HCT116 (cell line): ENCODE data around the gene TSPAN5. TPM values are rescaled to one million over a fixed set of nuclear protein-coding genes. Genes with fewer than 3 reads are reported as not detected.
A peak's percentile ranks its signal among the peaks of the same experiment; 100 is the strongest.

Experiments used
- ATAC-seq: fragments of 200-7000 bp; cut with Tn5 transposase; 2 replicates; pipeline ENCODE4 v1.9.1; 2020; ENCODE audit warnings: mild to moderate bottlenecking, moderate library complexity
- BruUV-seq: library from RNA; stranded (reverse); fragments of 400-500 nt; replicated peaks from 2 replicates; lab custom pipeline; 2021; lab: Mats Ljungman, UMichigan
- CTCF ChIA-PET: fragments of 300-600 bp; sonication (Branson Sonifier 250); formaldehyde crosslinking; loops from one replicate; lab custom pipeline; 2021; ENCODE audit warnings: antibody characterized with exemption; lab: Charles Lee
- POLR2A ChIA-PET: fragments of 300-600, 350-600 bp; sonication (Branson Sonifier 250); formaldehyde crosslinking; loops from one replicate; lab custom pipeline; 2021; ENCODE audit warnings: antibody characterized with exemption; lab: Charles Lee
- RAD21 ChIA-PET, 2 experiments: fragments of 300-600 bp; sonication (Branson Sonifier 250); formaldehyde crosslinking; loops; one replicate each; lab custom pipeline; 2023; ENCODE audit warnings: low total read pairs in 2 of 2; ENCODE audit not compliant: uncharacterized antibody in 2 of 2, unreplicated experiment in 2 of 2, low non-redundant PET in 1 of 2; lab: Charles Lee
- DNase-seq: peaks from one replicate; pipeline ENCODE4 v3.0.0-alpha.2; 2010; ENCODE audit warnings: low read depth, low spot score
- H2AFZ ChIP-seq: fragments of 200-600 bp; shearing (Covaris generic), sonication (generic); 2 replicates; pipeline ENCODE4 v1.6.1; 2017; ENCODE audit warnings: low read depth, mixed run types, mixed read lengths, antibody characterized with exemption, low read length; ENCODE audit not compliant: poor library complexity, severe bottlenecking
- H3K27ac ChIP-seq: 2 replicates; pipeline ENCODE4 v1.5.1; 2012; ENCODE audit warnings: low read depth, low read length
- H3K27me3 ChIP-seq: fragments of 200-600 bp; sonication (generic); 2 replicates; pipeline ENCODE4 v1.6.1; 2016; ENCODE audit warnings: mixed run types, low read length, mixed read lengths; ENCODE audit not compliant: insufficient read depth
- H3K36me3 ChIP-seq, 2 experiments: fragments of 200-500 bp in 1 of 2; fragments of 200-600 bp in 1 of 2; sonication (Bioruptor generic) in 1 of 2; sonication (generic) in 1 of 2; 2 replicates each; pipeline versions ENCODE4 v1.5.1 to v1.6.1; 2014 to 2016; ENCODE audit warnings: low read length in 2 of 2, inconsistent platforms in 1 of 2, mixed read lengths in 1 of 2, mixed run types in 1 of 2; ENCODE audit not compliant: insufficient read depth in 2 of 2, control insufficient read depth in 1 of 2
- H3K4me1 ChIP-seq, 2 experiments: fragments of 200-600 bp in 1 of 2; sonication (generic) in 1 of 2; 2 replicates each; pipeline versions ENCODE4 v1.5.1 to v1.6.1; 2012 to 2017; ENCODE audit warnings: low read length in 2 of 2, inconsistent platforms in 1 of 2, mild to moderate bottlenecking in 1 of 2, mixed read lengths in 1 of 2, mixed run types in 1 of 2, moderate library complexity in 1 of 2; ENCODE audit not compliant: insufficient read depth in 2 of 2, control insufficient read depth in 1 of 2
- H3K4me2 ChIP-seq: fragments of 200-600 bp; sonication (generic); 2 replicates; pipeline ENCODE4 v1.6.1; 2017; ENCODE audit warnings: mixed run types, low read length, mixed read lengths
- H3K4me3 ChIP-seq, 2 experiments: fragments of 200-600 bp in 1 of 2; sonication (generic) in 1 of 2; replicated peaks in 1 of 2; 2 replicates each; pipeline ENCODE4 v1.5.1; 2011 to 2016; ENCODE audit warnings: low read length in 2 of 2, control low read depth in 1 of 2, low read depth in 1 of 2, mild to moderate bottlenecking in 1 of 2, mixed read lengths in 1 of 2, mixed run types in 1 of 2
- H3K79me2 ChIP-seq: fragments of 200-600 bp; sonication (generic); 2 replicates; pipeline ENCODE4 v1.6.1; 2017; ENCODE audit warnings: mild to moderate bottlenecking, mixed run types, low read length, moderate library complexity, mixed read lengths; ENCODE audit not compliant: insufficient read depth
- H3K9ac ChIP-seq: fragments of 200-600 bp; sonication (generic); 2 replicates; pipeline ENCODE4 v1.6.1; 2016; ENCODE audit warnings: low read length, mixed read lengths
- H3K9me2 ChIP-seq: fragments of 200-600 bp; sonication (generic), shearing (Covaris generic); 2 replicates; pipeline ENCODE4 v1.6.1; 2017; ENCODE audit warnings: mixed run types, mild to moderate bottlenecking, moderate library complexity; ENCODE audit not compliant: insufficient read depth
- H3K9me3 ChIP-seq, 2 experiments: fragments of 200-500 bp in 1 of 2; fragments of 200-600 bp in 1 of 2; sonication (Bioruptor generic) in 1 of 2; sonication (generic) in 1 of 2; 2 replicates each; pipeline ENCODE4 v1.6.1; 2014 to 2017; ENCODE audit warnings: low read length in 2 of 2, mixed read lengths in 2 of 2, inconsistent platforms in 1 of 2, low read depth in 1 of 2, mild to moderate bottlenecking in 1 of 2, mixed run types in 1 of 2, moderate library complexity in 1 of 2; ENCODE audit not compliant: control insufficient read depth in 1 of 2, insufficient read depth in 1 of 2
- H4K20me1 ChIP-seq: fragments of 200-600 bp; sonication (generic), shearing (Covaris generic); 2 replicates; pipeline ENCODE4 v1.6.1; 2017; ENCODE audit warnings: mixed run types, mild to moderate bottlenecking, moderate library complexity; ENCODE audit not compliant: insufficient read depth
- ATF3 ChIP-seq: IDR thresholded peaks from 2 replicates; pipeline ENCODE4 v1.6.1; 2012
- CTCF ChIP-seq, 3 experiments: fragments of 200-600 bp in 1 of 3; sonication (generic) in 1 of 3; IDR thresholded peaks in 2 of 3; conservative IDR thresholded peaks in 1 of 3; 2 replicates each; pipeline ENCODE4 v1.5.1; 2012 to 2017; ENCODE audit warnings: low read depth in 2 of 3, low read length in 2 of 3, antibody characterized with exemption in 1 of 3, borderline replicate concordance in 1 of 3, control low read depth in 1 of 3, mild to moderate bottlenecking in 1 of 3, mixed read lengths in 1 of 3, mixed run types in 1 of 3, moderate library complexity in 1 of 3; ENCODE audit not compliant: insufficient read depth in 1 of 3
- JUND ChIP-seq: IDR thresholded peaks from 2 replicates; pipeline ENCODE4 v1.6.1; 2012
- MAX ChIP-seq: IDR thresholded peaks from 2 replicates; pipeline ENCODE4 v1.6.1; 2012
- RAD21 ChIP-seq: IDR thresholded peaks from 2 replicates; pipeline ENCODE4 v1.6.1; 2012; ENCODE audit warnings: low read depth, mild to moderate bottlenecking
- SP1 ChIP-seq: IDR thresholded peaks from 2 replicates; pipeline ENCODE4 v1.6.1; 2012; ENCODE audit warnings: low read depth
- SRF ChIP-seq: IDR thresholded peaks from 2 replicates; pipeline ENCODE4 v1.6.1; 2012; ENCODE audit warnings: low read depth
- TCF7L2 ChIP-seq: IDR thresholded peaks from 2 replicates; pipeline ENCODE4 v1.7.0; 2011; ENCODE audit warnings: borderline replicate concordance, inconsistent platforms; ENCODE audit not compliant: insufficient read depth, insufficient read length; ENCODE audit errors: extremely low read depth
- YY1 ChIP-seq: IDR thresholded peaks from 2 replicates; pipeline ENCODE4 v1.6.1; 2011; ENCODE audit warnings: low read length, low read depth, moderate library complexity, mild to moderate bottlenecking; ENCODE audit not compliant: insufficient replicate concordance; ENCODE audit errors: extremely low read depth
- ZBTB33 ChIP-seq: IDR thresholded peaks from 2 replicates; pipeline ENCODE4 v1.6.1; 2011; ENCODE audit warnings: mild to moderate bottlenecking, low read length, moderate library complexity; ENCODE audit not compliant: insufficient replicate concordance; ENCODE audit errors: extremely low read depth
- ZFX ChIP-seq: fragments of 450-650 bp; IDR thresholded peaks from 2 replicates; pipeline ENCODE4 v1.6.1; 2017
- ZNF274 ChIP-seq: fragments of 200-500 bp; sonication (Bioruptor generic); IDR thresholded peaks from 2 replicates; pipeline ENCODE4 v1.6.1; 2014; ENCODE audit warnings: mild to moderate bottlenecking, low read depth, low read length, inconsistent platforms
- intact Hi-C: fragments of 100-400 bp; cut with micrococcal nuclease; formaldehyde crosslinking; loops from 2 replicates; pipeline ENCODE4 v1.10.0; 2022
- total RNA-seq: library from RNA; stranded (reverse); gene quantifications from one replicate; pipeline ENCODE4 v1.2.1, GENCODE V29; 2021; ENCODE audit not compliant: unreplicated experiment

The TSPAN5 gene
- total RNA-seq, 1 experiment from 2014 or later, result 56.8 TPM

- ChIA-PET CTCF (no interaction called here), RAD21 (no interaction called here), POLR2A (no interaction called here)
- no peak for ATAC-seq
- H3K27me3 ChIP-seq, result no peaks in the 10 kb centered on the region
- intact Hi-C loops, result no loop called here
- peaks cover 96% of the 10 kb centered on the region for H3K79me2 ChIP-seq
- DNase-seq, result no peak
- H3K4me2 ChIP-seq, result peak overlapping the region; percentile 65
- H3K9me3 ChIP-seq, result no peaks in the 10 kb centered on the region
- no peak overlapping the region for H3K4me3 ChIP-seq
- TF ChIP-seq MAX (no peak), SRF (no peak), ZBTB33 (no peak), YY1 (no peak), JUND (no peak), CTCF (IDR thresholded peaks at IDR 0.05 in 2 of 3, conservative IDR thresholded peaks at IDR 0.05 in 1 of 3; ENCODE audit: borderline replicate concordance in 1 of 3, insufficient read depth in 1 of 3, low read depth in 2 of 3, low read length in 2 of 3) (no peak), RAD21 (no peak), ZFX (no peak), ZNF274 (no peak), ATF3 (no peak), TCF7L2 (no peak), SP1 (no peak)
- BruUV-seq, result no TSS peak
- no peak overlapping the region for H2AFZ ChIP-seq
- H3K4me1 ChIP-seq, result peaks cover 41 to 92% of the 10 kb centered on the region in 2 experiments
- H3K9ac ChIP-seq, result peak overlapping the region; percentile 1; the same call in 1 of the 2 replicates
- H3K27ac ChIP-seq, result no peak overlapping the region
- H4K20me1 ChIP-seq, result no peaks in the 10 kb centered on the region
- no peaks in the 10 kb centered on the region for H3K9me2 ChIP-seq
- no peaks in the 10 kb centered on the region for H3K36me3 ChIP-seq
Observed at GRCh38 chr4:98524230-98524629, 134.2 kb downstream of the TSPAN5 start.
